ENCODE results near the gene AMOT.

GRCh38 chrX:112759512-112759911 is 81.1 kb downstream of the AMOT start:
- TF ChIP-seq CTCF (IDR thresholded peaks at IDR 0.05) (no peak), POLR2A (IDR thresholded peaks at IDR 0.05) (no peak)
